Neutrophil (primary cell): ENCODE measurements around the gene ANKFY1.
"Not testable (repeated sequence)": the region's sequence is repeated elsewhere in the genome, so short reads cannot be mapped to it uniquely, and the experiment has no call there.

ENCODE experiments used
- H3K27ac ChIP-seq: fragments of 200-600 bp; sonication (generic); 2 replicates; pipeline ENCODE4 v1.5.1; 2016; ENCODE audit warnings: mild to moderate bottlenecking, moderate library complexity
- H3K27me3 ChIP-seq: fragments of 200-600 bp; sonication (generic); 2 replicates; pipeline ENCODE4 v1.6.0; 2016; ENCODE audit warnings: mild to moderate bottlenecking
- H3K36me3 ChIP-seq: fragments of 200-600 bp; sonication (generic); 2 replicates; pipeline ENCODE4 v1.5.1; 2017
- H3K4me1 ChIP-seq, 2 experiments: fragments of 200-600 bp in 1 of 2; sonication (generic) in 1 of 2; 1 replicate in 1 of 2; 2 replicates in 1 of 2; pipeline versions ENCODE4 v1.5.1 to v1.6.1; 2013 to 2016; ENCODE audit warnings: low read depth in 1 of 2, low read length in 1 of 2, mild to moderate bottlenecking in 1 of 2, moderate library complexity in 1 of 2; ENCODE audit not compliant: control insufficient read depth in 1 of 2, insufficient read depth in 1 of 2
- H3K4me3 ChIP-seq, 2 experiments: fragments of 200-600 bp in 1 of 2; sonication (generic) in 1 of 2; 1 replicate in 1 of 2; 2 replicates in 1 of 2; pipeline ENCODE4 v1.5.1; 2013 to 2016; ENCODE audit warnings: low read depth in 1 of 2, low read length in 1 of 2, mild to moderate bottlenecking in 1 of 2, moderate library complexity in 1 of 2
- H3K9me3 ChIP-seq: fragments of 200-600 bp; sonication (generic); 2 replicates; pipeline ENCODE4 v1.5.1; 2016
- CTCF ChIP-seq: fragments of 200-600 bp; sonication (generic); IDR thresholded peaks from 2 replicates; pipeline ENCODE4 v1.5.1; 2016; ENCODE audit warnings: antibody characterized with exemption

The ANKFY1 gene

GRCh38 chr17:4199818-4200402, 63.9 kb downstream of the ANKFY1 start:
- H3K36me3 ChIP-seq: peaks cover 56% of the 10 kb centered on the region
- TF ChIP-seq CTCF: peak; percentile 62
- no peak overlapping the region for H3K4me3 ChIP-seq
- H3K4me1 ChIP-seq: no peaks in the 10 kb centered on the region
- H3K27ac ChIP-seq: no peak overlapping the region
- no peaks in the 10 kb centered on the region for H3K27me3 ChIP-seq
- H3K9me3 ChIP-seq: no peaks in the 10 kb centered on the region

GRCh38 chr17:4198995-4199394, 64.8 kb downstream of the ANKFY1 start:
- TF ChIP-seq CTCF: no peak
- H3K27ac ChIP-seq: peak overlapping the region; percentile 58
- H3K27me3 ChIP-seq: no peaks in the 10 kb centered on the region
- no peak overlapping the region for H3K4me3 ChIP-seq
- H3K9me3 ChIP-seq: no peaks in the 10 kb centered on the region
- H3K4me1 ChIP-seq: no peaks in the 10 kb centered on the region
- peaks cover 56% of the 10 kb centered on the region for H3K36me3 ChIP-seq

- no peak for TF ChIP-seq CTCF
- Histone ChIP-seq H3K4me3 (no peak overlapping the region), H3K36me3 (peaks cover 49% of the 10 kb centered on the region), H3K27me3 (no peaks in the 10 kb centered on the region), H3K27ac (no peak overlapping the region), H3K9me3 (no peaks in the 10 kb centered on the region), H3K4me1 (no peaks in the 10 kb centered on the region)
Observed at GRCh38 chr17:4195306-4195705, 68.5 kb downstream of the ANKFY1 start.

GRCh38 chr17:4194796-4195195, 69.0 kb downstream of the ANKFY1 start:
- no peak for TF ChIP-seq CTCF
- Histone ChIP-seq H3K36me3 (peaks cover 49% of the 10 kb centered on the region), H3K4me1 (peaks cover 2% of the 10 kb centered on the region in 2 experiments), H3K27ac (no peak overlapping the region), H3K4me3 (no peak overlapping the region), H3K27me3 (no peaks in the 10 kb centered on the region), H3K9me3 (no peaks in the 10 kb centered on the region)

DNA sequence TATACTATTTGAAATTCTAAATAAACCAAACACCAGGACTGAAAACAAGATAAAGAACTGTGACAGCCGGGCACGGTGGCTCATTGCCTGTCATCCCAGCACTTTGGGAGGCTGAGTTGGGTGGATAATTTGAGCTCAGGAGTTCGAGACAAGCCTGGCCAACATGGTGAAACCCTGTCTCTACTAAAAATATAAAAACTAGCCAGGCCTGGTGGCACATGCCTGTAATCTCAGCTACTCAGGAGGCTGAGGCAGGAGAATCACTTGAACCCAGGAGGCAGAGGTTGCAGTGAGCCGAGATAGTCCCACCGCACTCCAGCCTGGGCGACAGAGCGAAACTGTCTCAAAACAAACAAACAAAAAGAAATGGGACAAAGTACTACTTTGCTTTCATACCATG, 73.0 kb downstream of the ANKFY1 start:
- H3K36me3 ChIP-seq: peaks cover 50% of the 10 kb centered on the region
- not testable (repeated sequence) for H3K4me3 ChIP-seq, H3K9me3 ChIP-seq

DNA sequence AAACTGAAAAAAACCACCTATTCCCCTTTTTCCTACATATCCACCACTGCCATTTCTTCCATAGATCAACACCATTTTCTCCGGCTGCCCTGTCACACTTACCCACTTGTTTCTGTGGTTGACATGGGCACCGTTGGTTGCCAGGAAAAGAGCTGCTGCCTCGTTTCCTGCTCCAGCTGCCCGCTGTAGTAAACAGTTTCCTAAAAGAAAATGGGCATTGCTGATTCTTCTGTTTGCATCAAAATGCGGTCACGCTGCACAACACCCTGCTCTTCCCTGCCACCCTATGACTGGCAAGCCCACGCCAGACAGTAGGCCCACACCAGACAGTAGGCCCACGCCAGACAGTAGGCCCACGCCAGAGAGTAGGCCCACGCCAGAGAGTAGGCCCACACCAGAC, 74.5 kb downstream of the ANKFY1 start:
- Histone ChIP-seq H3K4me1 (peaks cover 35% of the 10 kb centered on the region in 2 experiments), H3K4me3 (no peak overlapping the region), H3K27me3 (no peaks in the 10 kb centered on the region), H3K9me3 (no peaks in the 10 kb centered on the region), H3K27ac (peak overlapping the region; percentile 79), H3K36me3 (peaks cover 45% of the 10 kb centered on the region)
- TF ChIP-seq CTCF: no peak

More for the DNA sequence above, 73.0 kb downstream of the ANKFY1 start:
- not testable (repeated sequence) for H3K27ac ChIP-seq, H3K27me3 ChIP-seq
- peaks cover 35% of the 10 kb centered on the region in 2 experiments for H3K4me1 ChIP-seq
